ENCODE measurements around the gene GNAO1.
"Not testable (repeated sequence)": the region's sequence is repeated elsewhere in the genome, so short reads cannot be mapped to it uniquely, and the experiment has no call there.

GNAO1 gene

DNA sequence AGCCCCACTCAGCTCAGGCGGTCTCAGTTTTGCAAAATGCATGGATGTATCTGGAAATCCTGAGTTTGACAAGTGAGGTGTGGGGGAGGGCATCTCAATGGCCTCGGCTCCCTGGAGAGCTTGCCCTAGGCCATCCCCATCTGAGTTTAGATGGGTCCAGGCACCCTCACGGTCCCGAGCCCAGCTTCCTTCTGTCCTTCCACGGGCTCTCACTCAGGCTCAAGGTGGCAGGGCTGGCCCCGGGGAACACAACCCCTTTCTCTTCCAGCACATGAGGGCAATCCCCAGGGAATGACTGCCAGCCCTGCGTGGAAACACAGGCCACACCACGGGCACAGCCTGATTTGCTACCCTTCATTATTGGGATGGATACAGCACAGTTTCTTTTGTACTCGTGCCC, 175.7 kb downstream of the GNAO1 start:
- no peak for DNase-seq (ENCODE audit: low spot score)

DNA sequence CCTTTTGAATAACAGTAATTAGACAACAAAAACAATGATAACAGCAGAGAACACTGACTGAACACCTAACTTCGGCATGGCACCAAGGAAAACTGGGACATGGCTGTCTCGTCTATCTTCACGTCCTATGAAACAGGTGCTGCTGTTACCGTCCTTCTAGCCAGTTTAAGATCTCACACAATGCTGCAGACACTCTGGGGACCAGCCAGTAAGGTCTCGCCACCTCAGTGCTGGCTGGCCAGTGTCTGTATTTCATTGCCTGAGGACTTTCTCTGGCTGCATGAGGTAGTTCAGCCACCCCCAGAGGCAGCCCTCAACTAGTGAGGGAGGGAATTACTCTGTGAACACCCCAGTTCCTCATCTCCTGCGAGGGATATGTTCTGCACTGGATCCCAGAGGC, 176.5 kb downstream of the GNAO1 start:
- DNase-seq (ENCODE audit: low spot score), result no peak

DNA sequence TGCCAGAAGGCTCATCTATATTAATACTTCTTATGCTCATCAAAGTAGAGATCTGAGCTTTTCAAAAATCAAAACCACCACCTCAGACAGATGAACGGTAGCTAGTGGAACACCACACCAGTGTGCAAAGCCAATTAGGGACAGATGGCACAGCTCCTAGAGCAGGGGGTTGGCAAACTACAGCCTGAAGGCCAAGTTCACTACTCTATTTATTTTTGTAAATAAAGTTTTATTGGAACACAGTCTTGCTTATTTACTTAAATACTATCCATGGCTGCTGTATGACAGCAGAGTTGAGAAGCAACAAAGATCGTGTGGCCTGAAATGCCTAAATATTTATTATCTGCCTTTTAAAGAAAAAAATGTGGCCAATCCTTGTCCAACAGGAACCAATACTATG, 177.3 kb downstream of the GNAO1 start:
- DNase-seq (ENCODE audit: low spot score), result no peak

DNA sequence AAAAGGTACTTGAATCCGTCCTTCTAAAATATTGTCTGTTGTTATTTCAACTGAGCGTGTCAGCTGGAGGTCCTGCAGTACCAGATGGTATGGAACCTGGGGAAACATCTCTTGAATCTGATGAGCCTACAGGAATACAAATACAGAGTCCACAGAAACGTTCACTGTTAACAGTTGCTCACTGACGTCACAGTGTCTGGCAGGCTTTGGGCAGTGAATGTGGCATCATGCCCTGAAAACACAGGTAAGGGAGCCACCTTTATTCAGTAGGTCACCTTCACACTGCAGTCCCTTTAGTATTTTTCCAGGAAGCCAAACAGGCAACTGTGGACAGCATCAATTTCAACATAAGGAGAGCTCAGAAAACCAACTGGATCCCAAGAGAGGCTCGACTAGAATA, 177.9 kb downstream of the GNAO1 start:
- DNase-seq (ENCODE audit: low spot score), result no peak

DNA sequence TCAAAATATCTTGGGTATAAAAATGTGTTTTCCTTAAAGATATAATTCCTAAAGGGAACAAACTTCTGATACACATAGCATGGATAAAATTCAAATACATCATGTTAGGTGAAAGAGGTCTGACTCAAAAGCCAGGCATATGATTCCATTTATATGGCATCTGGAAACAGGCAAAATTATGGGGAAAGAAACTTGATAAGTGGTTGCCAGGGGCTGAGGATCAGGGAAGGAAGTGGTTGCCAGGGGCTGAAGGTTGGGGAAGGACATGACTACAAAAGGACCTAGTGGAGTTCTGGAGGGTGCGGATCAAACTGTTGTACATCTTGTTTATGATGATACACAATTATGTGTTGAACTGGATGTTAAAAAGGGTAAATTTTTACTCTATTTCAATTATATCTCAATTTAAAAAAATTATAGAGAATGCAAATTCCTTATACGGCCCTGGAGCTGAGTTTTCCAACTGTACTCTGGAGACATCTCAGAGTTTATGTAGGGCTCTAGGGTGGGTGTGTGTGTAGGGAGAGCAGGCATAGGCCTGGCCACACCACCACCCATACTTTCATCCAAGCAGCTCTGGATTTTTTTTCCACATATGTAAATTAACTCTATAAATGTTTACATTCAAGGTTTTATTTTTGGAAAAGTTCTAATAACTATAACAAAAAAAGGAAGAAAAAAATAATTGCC, 179.0 kb downstream of the GNAO1 start:
- no peak for DNase-seq (ENCODE audit: low spot score)

DNA sequence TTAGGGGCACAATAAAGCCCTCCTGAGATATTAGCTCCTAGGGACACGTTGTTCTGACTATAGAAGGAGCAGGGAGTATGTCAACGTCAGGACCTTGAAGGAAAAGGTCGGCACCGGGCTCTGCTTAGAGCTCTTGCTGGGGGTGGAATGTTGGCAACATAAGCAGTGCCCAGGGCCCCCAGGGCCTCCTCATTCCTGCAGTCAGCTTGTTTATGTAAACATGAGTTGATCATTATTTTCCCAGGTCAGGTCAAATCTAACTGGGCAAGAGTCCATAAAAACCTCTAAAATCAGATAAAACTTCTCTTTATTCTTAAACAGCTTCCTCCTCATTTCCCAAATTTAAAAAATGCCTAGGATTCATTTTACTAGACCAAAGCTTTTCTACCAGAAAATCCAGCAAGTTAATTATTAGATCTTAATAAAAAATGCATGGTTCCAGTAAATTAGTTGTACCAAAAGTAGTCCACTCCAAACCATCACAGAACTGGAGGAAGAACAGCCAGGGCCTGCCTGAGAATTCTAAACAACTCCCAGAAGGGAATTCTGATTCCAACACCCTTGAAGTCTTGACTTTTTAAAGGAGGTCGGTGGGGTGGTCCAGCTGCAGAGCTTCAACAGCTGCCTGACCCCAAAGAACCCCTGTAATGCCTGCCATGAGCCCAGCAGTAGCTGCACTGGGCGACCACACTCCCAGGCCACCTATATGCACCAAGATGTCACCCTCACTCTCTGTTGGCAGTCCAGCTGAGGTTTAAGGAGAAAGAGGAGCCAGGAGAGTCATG, 179.8 kb downstream of the GNAO1 start:
- DNase-seq (ENCODE audit: low spot score), result no peak

DNA sequence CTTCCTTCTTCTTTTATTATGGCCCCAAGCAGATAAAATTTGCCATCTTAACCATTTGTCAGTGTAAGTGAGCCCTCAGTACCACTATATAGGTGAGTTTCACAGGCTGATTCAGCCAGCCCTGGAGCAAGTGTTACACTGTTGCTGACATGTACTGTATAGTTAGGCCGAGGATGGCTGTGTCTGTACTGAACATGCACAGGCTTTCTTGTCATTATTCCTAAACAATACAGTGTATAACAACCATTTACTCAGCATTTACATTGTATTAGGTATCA, 180.3 kb downstream of the GNAO1 start:
- DNase-seq (ENCODE audit: low spot score), result no peak

DNA sequence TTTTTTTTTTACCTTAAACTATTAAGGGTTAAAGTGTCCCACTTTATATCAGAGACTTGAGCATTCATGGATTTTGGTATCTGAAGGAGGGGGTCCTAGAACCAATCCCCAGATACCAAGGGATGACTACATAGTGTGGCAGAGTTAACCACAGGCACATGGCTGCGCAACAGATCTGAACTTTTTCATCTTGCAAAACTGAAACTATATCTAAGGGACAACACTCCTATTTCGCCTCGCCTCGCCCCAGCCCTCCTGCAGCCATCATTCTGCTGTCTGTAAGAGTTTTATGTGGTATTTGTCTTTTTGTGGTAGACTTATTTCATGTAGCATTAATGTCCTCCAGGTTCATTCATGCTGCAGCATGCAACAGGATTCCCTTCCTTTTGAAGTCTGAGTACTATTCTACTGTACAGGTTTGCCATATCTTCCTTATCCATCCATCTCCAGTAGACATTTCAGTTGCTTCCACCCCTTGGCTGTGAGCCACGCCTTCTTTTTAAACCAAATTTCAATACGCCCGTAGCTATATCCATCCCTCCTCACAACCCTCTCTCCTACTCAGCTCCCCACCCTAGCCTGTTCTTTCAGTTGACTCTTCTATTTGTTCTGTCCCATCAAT, 180.8 kb downstream of the GNAO1 start:
- DNase-seq (ENCODE audit: low spot score), result no peak

DNA sequence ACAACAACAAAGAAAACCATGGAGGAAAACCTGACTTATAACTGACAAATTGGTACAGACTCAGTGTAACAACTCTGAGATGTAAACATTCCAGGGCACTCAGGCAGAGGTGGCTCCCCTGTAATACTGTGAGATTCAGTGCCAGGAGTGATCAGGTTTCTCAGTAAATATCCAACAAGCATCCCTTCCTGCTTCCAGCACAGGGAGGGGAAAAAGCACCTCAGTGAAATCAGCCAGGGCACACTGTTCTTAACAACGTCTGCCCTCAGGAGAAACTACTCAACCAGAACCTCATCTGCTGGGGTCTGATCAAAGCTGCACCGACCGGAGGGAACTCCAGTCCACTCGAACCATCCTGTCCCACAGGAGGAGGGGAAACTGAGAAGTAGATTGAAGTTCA, 181.7 kb downstream of the GNAO1 start:
- no peak for DNase-seq (ENCODE audit: low spot score)

DNA sequence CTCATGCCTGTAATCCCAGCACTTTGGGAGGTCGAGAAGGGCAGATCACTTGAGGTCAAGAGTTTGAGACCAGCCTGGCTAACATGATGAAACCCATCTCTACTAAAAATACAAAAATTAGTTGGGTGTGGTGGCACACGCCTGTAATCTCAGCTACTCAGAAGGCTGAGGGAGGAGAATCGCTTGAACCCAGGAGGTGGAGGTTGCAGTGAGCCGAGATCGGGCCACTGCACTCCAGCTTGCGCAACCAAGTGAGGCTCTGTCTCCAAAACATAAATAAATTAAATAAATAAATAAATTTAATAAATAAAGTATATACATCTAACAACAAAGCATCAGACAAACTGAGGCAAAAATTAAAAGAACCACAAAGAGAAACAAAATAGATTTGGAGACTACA, 184.5 kb downstream of the GNAO1 start:
- DNase-seq (ENCODE audit: low spot score), result not testable (repeated sequence)

DNA sequence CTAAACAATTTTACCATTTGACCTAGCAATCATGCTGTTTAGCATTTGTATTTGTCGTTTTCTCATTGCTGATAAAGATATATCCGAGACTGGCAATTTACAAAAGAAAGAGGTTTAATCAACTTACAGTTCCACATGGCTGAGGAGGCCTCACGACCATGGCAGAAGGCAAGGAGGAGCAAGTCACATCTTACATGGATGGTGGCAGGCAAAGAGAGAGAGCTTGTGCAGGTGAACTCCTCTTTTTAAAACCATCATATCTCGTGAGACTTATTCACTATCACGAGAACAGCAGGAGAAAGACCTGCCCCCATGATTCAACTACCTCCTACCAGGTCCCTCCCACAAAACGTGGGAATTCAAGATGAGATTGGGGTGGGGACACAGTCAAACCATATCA, 187.8 kb downstream of the GNAO1 start:
- not testable (repeated sequence) for DNase-seq (ENCODE audit: low spot score)

DNA sequence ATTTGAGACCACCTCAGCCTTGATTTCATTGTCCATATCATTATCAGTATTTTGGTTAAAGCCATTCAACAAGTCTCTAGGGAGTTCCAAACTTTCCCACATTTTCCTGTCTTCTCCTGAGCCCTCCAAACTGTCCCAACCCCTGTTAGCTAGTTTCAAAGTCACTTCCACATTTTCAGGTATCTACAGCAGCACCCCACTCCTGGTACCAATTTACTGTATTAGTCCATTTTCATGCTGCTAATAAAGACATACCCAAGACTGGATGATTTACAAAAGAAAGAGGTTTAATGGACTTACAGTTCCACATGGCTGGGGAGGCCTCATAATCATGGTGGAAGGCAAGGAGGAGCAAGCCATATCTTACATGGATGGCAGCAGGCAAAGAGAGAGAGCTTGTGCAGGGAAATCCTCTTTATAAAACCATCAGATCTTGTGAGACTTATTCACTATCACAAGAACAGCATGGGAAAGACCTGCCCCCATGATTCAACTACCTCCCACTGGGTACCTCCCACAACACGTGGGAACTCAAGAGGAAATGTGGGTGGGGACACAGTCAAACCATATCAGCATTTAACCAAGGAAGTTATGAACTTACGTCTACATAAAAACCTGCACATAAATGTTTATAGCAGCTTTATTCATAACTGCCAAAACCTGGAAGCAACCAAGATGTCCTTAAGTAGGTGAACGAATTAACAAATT, 189.6 kb downstream of the GNAO1 start:
- DNase-seq (ENCODE audit: low spot score), result not testable (repeated sequence)

DNA sequence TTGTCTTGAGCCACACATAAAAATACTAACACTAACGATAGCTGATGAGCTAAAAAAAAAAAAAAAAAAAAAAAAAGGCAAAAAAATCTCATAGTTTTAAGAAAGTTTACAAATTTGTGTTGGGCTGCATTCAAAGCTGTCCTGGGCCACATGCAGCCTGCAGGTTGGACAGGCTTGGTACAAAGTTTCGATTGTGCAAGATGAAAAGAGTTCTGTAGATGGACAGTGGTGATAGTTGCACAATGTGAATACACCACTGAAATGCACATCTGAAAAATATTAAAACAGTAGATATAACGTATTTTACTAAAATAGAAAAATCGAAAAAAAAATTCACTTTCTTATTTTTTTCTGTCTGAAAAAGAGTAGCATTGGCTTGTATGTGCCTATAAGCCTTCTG, 191.2 kb downstream of the GNAO1 start:
- DNase-seq (ENCODE audit: low spot score), result no peak

DNA sequence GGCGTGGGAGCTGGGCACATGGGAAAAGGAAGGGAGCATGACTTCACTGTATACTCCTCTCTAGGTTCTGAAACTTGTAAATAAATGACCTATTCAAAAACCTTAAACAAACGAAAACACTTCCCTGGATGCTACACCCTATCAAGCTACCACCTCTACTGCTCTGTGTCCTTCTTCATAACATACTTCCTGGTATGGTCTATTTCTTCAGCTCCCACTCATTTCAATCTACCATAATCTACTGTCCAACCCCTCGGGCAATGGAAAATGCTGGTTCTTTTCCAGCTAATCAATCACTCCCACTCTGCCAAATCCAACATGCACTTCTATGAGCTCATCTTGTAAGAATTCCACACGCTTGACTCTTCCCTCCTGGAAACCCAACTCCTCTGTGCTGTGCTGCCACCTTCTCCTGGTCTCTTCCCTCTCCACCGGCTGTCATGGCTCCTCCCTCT, 191.6 kb downstream of the GNAO1 start:
- no peak for DNase-seq (ENCODE audit: low spot score)

DNA sequence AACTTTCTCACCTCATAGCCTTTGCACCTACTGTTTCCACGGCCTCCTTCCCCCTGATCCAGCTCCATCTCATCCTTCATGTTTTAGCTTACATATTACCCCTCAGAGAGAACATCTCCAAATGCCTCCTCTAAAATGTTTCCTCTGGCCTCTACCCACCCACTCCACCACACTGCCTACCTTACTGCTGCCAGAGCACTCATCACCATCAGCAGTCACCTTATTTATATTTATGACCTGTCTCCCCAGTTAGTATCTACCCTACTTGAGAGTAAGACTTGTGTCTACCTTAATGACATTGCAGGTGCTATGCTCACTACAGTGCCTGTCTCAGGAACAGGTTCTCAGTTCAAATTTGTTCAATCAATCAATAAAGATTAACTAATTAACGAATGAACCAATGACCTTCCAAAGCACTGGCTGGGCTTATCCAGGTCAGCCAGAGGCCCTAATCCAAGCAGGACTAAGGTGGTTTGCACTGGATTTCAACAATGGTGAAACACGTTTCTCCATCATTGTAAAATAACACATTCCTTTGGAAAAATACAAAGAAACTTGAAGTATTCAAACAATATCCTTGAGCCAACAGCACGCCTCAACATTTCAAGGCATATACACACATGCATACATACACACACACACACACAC, 192.9 kb downstream of the GNAO1 start:
- no peak for DNase-seq (ENCODE audit: low spot score)

DNA sequence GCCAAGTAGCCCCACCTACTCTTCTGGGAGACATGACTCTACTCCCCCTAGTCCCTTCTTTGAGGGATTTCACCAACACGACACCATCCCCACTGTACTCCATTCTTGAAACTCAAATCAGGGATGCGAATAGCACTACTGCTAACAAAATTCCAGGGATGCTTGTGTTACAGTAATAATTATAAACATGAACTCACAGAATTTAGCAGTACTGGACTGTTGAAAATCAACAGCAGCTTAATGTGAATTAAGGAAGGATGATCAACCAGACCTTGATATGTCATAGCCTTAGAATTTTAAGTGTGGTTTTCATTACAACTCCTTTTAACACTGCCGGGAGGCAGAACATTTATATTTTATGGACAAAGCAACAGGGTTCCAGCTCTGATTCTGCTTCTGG, 196.1 kb downstream of the GNAO1 start:
- no peak for DNase-seq (ENCODE audit: low spot score)

DNA sequence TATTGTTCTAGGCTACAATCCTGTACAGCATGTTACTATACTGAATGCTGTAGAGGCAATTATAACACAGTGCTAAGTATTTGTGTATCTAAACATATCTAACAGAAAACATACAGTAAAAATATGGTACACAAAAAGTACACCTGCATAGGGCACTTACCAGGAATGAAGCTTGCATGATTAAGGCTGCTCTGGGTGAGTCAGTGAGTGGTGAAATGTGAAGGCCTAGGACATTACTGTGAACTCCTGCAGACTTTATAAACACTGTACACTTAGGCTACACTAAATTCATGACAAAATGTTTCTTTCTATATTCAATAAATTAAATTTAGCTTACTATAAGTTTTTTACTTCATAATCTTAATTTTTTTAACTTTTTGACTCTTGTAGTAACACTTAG, 196.9 kb downstream of the GNAO1 start:
- DNase-seq (ENCODE audit: low spot score), result no peak

DNA sequence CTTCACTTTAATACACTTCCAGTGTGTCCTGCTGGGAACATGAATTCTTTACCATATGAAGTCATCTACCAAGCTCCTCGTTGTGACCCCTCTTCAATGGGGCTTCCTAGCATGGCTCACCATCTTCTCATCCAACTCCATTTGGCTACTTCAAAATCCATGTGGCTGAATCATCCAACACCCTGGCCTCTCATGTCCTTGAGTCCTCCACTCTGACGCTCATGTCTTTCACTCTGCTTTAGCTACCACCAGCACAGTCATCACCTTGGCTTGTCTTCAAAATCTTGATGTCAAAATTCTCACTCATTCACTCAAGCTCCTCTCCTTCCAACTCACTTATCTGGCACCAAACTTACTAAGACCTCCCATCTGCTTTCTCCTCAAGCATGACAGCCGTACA, 198.3 kb downstream of the GNAO1 start:
- no peak for DNase-seq (ENCODE audit: low spot score)

DNA sequence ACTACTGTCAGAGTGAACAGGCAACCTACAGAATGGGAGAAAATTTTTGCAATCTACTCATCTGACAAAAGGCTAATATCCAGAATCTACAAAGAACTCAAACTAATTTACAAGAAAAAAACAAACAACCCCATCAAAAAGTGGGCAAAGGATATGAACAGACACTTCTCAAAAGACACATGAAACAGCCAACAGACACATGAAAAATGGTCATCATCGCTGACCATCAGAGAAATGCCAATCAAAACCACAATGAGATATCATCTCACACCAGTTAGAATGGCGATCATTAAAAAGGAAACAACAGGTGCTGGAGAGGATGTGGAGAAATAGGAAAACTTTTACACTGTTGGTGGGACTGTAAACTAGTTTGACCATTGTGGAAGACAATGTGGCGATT, 205.4 kb downstream of the GNAO1 start:
- not testable (repeated sequence) for DNase-seq (ENCODE audit: low spot score)

DNA sequence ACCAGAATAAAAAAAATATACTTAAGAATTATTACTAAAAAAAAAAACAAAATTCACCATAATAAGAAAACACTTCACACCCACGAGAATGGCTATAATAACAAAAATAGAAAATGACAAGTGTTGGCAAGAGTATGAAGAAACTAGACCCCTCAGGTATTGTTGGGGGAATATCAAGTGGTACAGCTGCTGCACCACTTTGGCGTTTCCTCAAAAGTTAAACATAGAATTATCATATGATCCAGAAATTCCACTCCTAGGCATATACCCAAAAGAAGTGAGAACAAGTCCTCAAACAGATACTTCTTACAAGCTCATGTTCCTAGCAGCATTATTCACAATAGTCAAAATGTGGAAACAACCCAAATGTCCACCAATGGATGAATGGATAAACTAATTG, 207.8 kb downstream of the GNAO1 start:
- no peak for DNase-seq (ENCODE audit: low spot score)

DNA sequence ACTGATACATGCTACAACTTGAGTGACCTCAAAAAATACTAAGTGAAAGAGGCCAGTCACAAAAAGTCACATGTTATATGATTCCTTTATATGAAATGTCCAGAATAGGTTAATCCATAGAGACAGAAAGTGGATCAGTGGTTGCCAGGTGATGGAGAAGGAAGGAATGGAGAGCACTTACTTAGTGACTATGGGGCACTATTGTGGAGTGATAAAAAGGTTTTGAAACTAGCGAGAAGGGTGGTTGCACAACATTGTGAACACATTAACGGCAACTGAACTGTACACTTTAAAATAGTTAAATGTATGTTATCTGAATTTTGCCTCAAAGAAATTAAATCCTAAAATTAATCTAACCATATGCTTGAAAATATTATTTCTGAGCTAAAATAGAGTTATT, 208.2 kb downstream of the GNAO1 start:
- no peak for DNase-seq (ENCODE audit: low spot score)

DNA sequence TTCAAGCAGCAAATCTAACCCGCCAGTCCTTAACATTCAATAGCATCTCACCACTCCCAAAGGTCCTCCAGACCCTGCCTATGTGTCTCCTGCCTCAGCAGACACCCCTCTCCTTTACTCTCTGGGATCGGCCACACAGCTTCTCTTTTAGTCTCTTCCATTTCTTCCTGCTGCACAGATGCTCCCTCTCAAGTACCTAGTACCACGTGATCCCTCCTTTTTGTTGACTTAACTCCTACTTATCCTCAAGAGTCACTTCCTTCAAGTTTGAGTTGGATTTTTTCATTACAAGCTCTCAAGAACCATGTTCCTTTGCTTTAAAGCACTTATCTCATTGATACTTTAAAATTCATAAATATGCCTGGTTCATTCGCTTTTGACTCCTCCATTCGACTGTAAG, 209.2 kb downstream of the GNAO1 start:
- no peak for DNase-seq (ENCODE audit: low spot score)
